ENCODE data around the gene HDAC4.

DNA sequence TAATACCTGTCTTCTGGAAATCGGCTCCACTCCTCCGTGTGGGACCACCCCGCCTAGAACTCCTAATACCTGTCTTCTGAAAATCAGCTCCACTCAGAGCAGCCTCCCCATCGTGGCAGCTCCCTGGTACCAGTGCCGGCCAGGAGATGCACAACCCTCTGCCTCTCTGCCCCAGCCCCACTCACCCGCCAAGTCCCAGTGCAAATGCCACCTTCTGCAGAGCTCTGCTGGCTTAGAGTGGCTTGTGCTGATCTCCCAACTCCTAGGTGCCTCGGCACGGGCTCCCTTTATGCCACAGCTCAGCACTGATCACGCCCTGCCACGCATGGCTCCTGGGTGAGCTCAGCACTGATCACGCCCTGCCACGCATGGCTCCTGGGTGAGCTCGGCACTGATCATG, 258.5 kb downstream of the HDAC4 start:
- TF ChIP-seq MAX (IDR thresholded peaks at IDR 0.05) (no peak), CREB1 (IDR thresholded peaks at IDR 0.05) (no peak), RBBP5 (IDR thresholded peaks at IDR 0.05; ENCODE audit: borderline replicate concordance, low read depth, low read length) (no peak), POLR2A (IDR thresholded peaks at IDR 0.05; ENCODE audit: control extremely low read depth in 1 of 2, low read depth in 2 of 2, low read length in 2 of 2) (no peak), JUND (IDR thresholded peaks at IDR 0.05; ENCODE audit: low read length) (no peak), BACH1 (IDR thresholded peaks at IDR 0.05; ENCODE audit: low read length) (no peak), EZH2 (IDR thresholded peaks at IDR 0.05; ENCODE audit: low read depth, low read length, severe bottlenecking) (no peak), EP300 (IDR thresholded peaks at IDR 0.05; ENCODE audit: borderline replicate concordance in 1 of 2, low read depth in 2 of 2, low read length in 2 of 2) (no peak), BRCA1 (IDR thresholded peaks at IDR 0.05; ENCODE audit: low read depth, low read length) (no peak), TAF1 (IDR thresholded peaks at IDR 0.05; ENCODE audit: low read depth, low read length) (no peak), SP1 (IDR thresholded peaks at IDR 0.05; ENCODE audit: low read depth, low read length) (no peak)
- TF ChIP-seq, protein P1, sequence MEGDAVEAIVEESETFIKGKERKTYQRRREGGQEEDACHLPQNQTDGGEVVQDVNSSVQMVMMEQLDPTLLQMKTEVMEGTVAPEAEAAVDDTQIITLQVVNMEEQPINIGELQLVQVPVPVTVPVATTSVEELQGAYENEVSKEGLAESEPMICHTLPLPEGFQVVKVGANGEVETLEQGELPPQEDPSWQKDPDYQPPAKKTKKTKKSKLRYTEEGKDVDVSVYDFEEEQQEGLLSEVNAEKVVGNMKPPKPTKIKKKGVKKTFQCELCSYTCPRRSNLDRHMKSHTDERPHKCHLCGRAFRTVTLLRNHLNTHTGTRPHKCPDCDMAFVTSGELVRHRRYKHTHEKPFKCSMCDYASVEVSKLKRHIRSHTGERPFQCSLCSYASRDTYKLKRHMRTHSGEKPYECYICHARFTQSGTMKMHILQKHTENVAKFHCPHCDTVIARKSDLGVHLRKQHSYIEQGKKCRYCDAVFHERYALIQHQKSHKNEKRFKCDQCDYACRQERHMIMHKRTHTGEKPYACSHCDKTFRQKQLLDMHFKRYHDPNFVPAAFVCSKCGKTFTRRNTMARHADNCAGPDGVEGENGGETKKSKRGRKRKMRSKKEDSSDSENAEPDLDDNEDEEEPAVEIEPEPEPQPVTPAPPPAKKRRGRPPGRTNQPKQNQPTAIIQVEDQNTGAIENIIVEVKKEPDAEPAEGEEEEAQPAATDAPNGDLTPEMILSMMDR (IDR thresholded peaks at IDR 0.05; ENCODE audit: control extremely low read depth in 1 of 3, insufficient read depth in 1 of 3, low read depth in 1 of 3, low read length in 3 of 3): no peak

All from H1 (cell line).